ENCODE data around the gene GCK.

Gene GCK

DNA sequence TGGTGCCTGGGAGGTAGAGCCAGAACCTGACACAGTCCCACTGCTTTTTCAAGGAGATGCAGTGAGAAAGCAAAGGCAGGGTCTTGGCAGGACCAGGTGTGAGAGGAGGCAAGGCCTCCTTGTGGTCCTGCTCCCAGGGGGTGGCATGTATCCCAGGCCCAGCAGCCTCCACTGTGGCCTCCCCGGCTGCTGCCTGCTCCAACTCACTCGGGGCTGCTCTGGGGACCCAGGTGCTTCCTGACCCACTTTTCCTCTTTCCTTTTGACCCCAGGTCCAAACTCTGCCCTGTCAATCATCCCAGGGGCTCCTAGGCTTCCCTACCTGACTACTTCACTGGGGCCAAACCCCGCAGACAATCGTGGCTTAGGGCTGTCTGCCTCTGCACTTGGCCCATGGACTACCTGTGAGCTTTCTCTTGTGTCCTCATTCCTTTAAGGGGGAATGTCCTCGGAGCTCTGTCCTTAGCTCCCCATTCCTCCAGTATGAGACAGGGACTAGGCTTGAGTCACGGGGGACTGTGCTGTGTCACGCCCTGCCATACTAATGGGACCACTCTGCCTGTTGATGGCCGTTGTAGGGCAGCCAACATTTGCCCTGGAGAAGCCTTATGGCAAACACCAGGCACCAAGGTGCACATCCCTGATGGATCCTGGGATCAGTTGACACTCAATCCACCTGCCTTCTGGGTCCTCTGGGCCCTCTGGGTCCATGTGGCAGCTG lies 86.2 kb downstream of the GCK start:
- DNase-seq = no peak

- no peak for DNase-seq
These were observed 87.0 kb downstream of the GCK start for GRCh38 chr7:44101966-44102845.

DNA sequence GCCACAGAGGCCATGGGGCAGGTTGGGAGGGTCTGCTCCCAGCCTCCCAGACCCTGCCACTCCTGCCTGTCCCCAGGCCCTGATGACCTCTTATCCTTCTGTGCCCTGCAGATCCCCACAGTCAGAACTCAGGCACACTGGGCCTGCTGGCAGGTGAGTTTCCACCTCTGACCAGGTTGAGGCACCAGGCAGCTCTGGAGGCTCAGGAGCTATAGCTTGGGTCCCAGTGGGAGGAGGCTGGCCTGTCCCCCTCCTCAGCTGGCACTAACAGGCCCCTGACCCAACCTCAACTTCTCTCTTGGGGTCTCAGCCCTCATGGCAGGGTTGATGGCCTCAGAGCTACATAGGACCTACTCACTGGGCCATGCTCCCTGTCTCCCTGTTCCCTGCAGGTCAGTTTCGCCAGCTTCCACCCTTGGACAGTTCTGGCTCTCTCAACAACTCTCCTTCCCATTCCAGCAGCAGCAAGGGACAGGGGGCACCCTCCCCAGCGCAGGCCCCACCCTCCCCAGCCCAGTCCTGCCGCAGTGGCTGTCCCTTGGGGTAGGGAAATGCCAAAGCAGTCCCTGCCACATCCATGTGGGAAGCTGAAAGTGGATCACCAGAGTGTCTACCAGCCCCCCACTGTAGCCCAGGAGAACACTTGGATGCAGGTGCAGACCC lies 87.8 kb downstream of the GCK start:
- DNase-seq = no peak

- peak; percentile 85 for DNase-seq
These were observed 88.6 kb downstream of the GCK start for GRCh38 chr7:44100458-44101302.

- no peak for DNase-seq
These were observed 89.6 kb downstream of the GCK start for GRCh38 chr7:44099669-44100068.

DNA sequence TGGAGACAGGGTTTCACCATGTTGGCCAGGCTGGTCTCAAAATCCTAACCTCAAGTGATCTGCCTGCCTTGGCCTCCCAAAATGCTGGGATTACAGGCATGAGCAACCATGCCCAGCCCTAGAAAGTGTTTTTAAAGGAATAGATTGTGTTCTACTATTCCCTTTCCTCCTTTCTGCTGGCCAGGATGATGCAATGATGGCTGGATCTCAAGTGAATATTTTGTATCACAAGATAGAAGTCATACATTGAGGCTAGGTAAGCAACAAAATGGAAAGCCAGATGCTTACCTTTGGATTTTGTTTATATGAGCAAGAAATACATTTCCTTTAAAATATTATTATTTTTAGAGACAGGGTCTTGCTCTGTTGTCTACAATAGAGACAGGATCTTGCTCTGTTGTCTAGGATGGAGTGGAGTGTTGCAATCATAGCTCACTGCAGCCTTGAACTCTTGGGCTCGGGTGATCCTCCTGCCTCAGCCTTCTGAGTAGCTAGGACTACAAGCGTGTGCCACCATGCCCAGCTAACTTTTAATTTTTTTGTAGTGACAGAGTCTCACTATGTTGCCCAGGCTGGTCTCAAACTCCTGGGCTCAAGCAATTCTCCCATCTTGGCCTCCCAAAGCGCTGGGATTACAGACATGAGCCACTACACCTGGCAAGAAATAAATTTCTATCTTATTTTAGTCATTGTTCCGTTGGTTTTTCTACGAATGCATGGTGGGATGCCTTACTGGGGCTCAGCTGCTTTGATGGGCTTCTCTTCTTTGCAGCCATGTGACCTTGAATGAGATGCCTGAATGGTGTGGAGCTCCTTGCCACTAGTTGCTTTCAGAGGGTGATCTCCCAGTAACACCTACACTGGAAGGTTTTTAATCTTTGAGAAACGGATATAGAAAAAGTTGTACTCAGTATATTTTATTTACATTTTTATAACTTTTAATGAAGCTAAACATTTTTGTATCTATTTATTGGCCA lies 90.9 kb downstream of the GCK start:
- DNase-seq = no peak

DNA sequence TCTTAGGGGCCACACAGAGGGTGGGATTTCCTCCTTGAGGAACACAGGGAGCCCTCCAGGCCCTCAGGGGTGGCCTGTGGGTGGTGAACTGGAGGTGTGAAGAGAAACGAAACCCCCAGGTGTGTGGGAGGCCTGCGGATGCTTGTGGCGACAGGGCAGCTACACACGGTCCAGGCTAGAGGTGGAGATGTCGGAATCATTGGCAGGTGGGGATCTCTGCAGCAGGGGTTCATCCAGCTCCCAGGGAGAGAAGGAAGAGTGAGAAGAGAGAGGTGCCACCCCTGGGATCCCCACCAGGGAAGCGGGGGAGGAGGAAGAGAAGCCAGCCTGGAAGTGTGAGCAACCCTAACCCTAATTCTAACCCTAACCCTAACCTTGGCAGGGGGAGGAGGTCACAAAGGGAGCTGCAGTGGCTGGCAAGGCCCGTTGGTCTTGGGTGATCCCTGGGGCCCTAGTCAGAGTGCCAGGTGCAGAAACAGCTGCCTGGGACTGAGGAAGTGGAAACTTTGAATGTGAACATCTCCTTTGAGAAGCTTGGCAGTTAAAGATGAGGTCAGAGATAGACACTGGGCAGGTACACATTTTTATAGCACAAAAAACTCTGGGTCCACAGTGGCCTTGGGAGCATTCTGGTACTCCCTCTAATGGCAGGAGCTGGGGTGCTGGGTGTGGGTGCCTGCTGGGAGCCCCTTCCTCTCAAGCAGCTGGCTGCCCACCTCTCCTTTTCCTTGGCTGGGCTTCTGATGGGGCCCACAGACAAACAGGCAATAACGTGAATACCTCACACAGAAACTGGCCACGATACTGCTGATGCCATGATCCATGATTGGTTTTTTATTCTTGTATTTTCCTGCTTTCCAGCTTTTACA lies 91.9 kb downstream of the GCK start:
- DNase-seq = no peak

DNA sequence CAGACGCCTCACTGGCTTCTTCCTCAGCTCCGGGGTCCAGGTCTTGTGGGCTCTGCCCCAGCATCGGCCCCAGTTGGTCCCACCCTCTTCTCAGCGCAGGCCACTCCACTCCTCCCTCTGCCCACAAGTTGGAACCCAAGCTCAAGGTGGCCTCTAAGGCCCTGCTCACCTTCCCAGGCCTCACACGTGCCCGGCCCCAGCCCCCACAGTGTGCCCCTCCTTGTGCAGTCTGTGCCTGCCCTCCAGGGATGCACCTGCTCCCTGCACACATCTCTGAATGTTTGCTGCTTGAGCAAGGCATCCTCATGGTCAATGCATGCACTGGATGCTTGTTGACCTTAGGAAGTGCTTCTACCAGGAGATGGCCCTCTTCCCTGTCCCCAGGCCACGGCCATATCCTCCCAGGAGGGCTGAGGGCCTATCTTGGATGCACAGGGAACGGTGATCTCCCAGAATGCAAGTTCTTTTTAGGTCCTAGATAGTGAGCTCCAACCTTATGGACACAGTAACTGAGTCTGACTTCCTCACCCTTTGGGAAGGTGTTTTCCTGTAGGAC lies 92.8 kb downstream of the GCK start:
- DNase-seq = no peak

DNA sequence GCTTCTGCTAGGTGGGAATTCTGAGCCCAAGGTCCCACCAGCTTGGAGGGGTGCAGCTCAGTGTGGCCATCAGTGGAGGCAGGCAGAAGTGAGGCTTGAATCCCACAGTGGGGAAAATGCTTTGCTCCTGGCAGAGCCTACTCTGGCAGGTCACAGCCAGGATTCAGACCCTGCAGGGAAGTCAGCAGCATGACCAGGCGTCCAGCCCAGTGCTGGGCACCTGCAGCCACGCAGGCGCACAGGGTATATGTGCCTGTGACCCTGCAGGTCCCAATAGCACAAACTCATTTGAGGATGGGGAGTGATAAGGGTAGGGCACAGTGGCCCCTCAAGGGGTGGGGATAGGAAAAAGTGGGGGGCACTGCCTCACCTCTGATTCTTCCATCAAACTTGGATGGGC lies 93.5 kb downstream of the GCK start:
- DNase-seq = no peak

GRCh38 chr7:44094883-44095592 lies 94.2 kb downstream of the GCK start:
- no peak for DNase-seq

DNA sequence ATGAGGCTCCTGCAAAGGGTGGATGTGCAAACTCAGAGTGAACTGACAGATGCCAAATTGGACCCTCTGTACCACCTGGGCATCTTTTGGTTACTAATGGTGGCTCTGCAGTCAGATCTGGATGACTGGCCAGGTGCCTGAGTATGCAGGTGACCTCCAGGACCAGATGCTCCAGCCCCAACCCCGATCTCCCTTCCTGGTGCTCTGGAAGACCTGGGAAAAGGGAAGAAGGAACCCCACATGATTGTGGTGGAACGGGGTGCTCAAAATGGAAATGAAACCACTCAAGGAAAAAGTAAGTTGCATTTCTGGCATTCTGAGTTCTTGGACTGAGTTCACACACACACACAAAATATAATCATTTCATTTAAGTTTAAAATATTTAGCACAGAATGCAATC lies 94.9 kb downstream of the GCK start:
- DNase-seq = no peak
